ENCODE data around the gene PCGF3. TPM values are rescaled to one million over a fixed set of nuclear protein-coding genes. Genes with fewer than 3 reads are reported as not detected.

Gene PCGF3
- total and polyA plus RNA-seq, 10 of the 15 experiments (the other 5 are each of a cell fraction or from before 2014, with no cell fraction given): 2.2 to 43.8 (median 15.9) TPM

- TF ChIP-seq, protein P1, sequence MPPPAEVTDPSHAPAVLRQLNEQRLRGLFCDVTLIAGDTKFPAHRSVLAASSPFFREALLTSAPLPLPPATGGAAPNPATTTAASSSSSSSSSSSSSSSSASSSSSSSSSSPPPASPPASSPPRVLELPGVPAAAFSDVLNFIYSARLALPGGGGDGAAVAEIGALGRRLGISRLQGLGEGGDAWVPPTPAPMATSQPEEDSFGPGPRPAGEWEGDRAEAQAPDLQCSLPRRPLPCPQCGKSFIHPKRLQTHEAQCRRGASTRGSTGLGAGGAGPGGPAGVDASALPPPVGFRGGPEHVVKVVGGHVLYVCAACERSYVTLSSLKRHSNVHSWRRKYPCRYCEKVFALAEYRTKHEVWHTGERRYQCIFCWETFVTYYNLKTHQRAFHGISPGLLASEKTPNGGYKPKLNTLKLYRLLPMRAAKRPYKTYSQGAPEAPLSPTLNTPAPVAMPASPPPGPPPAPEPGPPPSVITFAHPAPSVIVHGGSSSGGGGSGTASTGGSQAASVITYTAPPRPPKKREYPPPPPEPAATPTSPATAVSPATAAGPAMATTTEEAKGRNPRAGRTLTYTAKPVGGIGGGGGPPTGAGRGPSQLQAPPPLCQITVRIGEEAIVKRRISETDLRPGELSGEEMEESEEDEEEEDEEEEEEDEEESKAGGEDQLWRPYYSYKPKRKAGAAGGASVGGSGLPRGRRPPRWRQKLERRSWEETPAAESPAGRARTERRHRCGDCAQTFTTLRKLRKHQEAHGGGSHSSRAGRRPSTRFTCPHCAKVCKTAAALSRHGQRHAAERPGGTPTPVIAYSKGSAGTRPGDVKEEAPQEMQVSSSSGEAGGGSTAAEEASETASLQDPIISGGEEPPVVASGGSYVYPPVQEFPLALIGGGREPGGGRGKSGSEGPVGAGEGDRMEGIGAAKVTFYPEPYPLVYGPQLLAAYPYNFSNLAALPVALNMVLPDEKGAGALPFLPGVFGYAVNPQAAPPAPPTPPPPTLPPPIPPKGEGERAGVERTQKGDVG (CRISPR knock-in tag; IDR thresholded peaks at IDR 0.05): no peak
These were observed 33.9 kb downstream of the PCGF3 start (continued) for GRCh38 chr4:739569-739968.

- Histone ChIP-seq H3K27ac (ENCODE audit: control insufficient read depth, insufficient read depth) (no peak overlapping the region), H3K36me3 (ENCODE audit: control insufficient read depth in 2 of 2, insufficient read depth in 2 of 2, low read length in 1 of 2) (peaks cover 2% of the 10 kb centered on the region in 2 experiments; a peak in 3 of 4 replicates), H3K27me3 (replicated peaks in 1 of 2; ENCODE audit: control insufficient read depth in 2 of 2, insufficient read depth in 2 of 2, low read length in 1 of 2) (no peaks in the 10 kb centered on the region), H3K4me3 (no peak overlapping the region), H3K4me1 (ENCODE audit: control insufficient read depth, insufficient read depth, low read length) (no peaks in the 10 kb centered on the region), H3K9me3 (replicated peaks; ENCODE audit: control insufficient read depth, insufficient read depth, low read length) (no peaks in the 10 kb centered on the region), H4K20me1 (ENCODE audit: control insufficient read depth, insufficient read depth) (no peaks in the 10 kb centered on the region), H3K79me2 (ENCODE audit: control insufficient read depth, insufficient read depth, low read length) (no peaks in the 10 kb centered on the region), H3K9ac (ENCODE audit: control insufficient read depth, insufficient read depth, low read length) (no peak overlapping the region), H3K4me2 (ENCODE audit: control insufficient read depth, insufficient read depth) (no peak overlapping the region), H2AFZ (ENCODE audit: control insufficient read depth, low read depth, low read length) (no peak overlapping the region)
- intact Hi-C loops (cut with micrococcal nuclease; ENCODE audit: unreplicated experiment): no loop called here
- no TSS peak for BruUV-seq (replicated peaks)
- in situ Hi-C loops (cut with MboI): no loop called here
- FAIRE-seq (no peak), DNase-seq (ENCODE audit: low read depth, low spot score) (no peak), ATAC-seq (no peak)
- 94% methylated on average over 12 of the region's 12 CpGs for WGBS (ENCODE audit: insufficient coverage, insufficient replicate concordance, low lambda C conversion rate, missing lambda C conversion rate)
- ChIA-PET RAD21 (ENCODE audit: unreplicated experiment) (no interaction called here), SMC1A (ENCODE audit: uncharacterized antibody, unreplicated experiment) (no interaction called here), CTCF (interaction anchor here (0.6 to 4.0 kb wide), 3 partner anchors 135 to 247 kb away, joined by 3 to 46 read pairs (median 7); partner anchors contain the start of gene IDUA), POLR2A (no interaction called here)
- TF ChIP-seq ZSCAN29 (IDR thresholded peaks at IDR 0.05) (no peak), NFXL1 (IDR thresholded peaks at IDR 0.05; ENCODE audit: borderline replicate concordance) (no peak), RAD51 (IDR thresholded peaks at IDR 0.05) (no peak), NKRF (conservative IDR thresholded peaks at IDR 0.05) (no peak), NFIC (IDR thresholded peaks at IDR 0.05; ENCODE audit: low read depth, low read length) (no peak), RCOR1 (conservative IDR thresholded peaks at IDR 0.05; ENCODE audit: low read depth, low read length) (no peak), RUNX3 (IDR thresholded peaks at IDR 0.05; ENCODE audit: low read length) (no peak), RB1 (IDR thresholded peaks at IDR 0.05; ENCODE audit: borderline replicate concordance) (no peak), SRF (IDR thresholded peaks at IDR 0.05; ENCODE audit: low read depth in 2 of 2, low read length in 2 of 2) (no peak), ZNF24 (IDR thresholded peaks at IDR 0.05) (no peak), SUZ12 (IDR thresholded peaks at IDR 0.05; ENCODE audit: unreplicated experiment) (no peak), KLF5 (IDR thresholded peaks at IDR 0.05; ENCODE audit: partially characterized antibody) (no peak), NBN (IDR thresholded peaks at IDR 0.05) (no peak), SREBF2 (IDR thresholded peaks at IDR 0.05; ENCODE audit: low read length) (no peak)
These were observed 34.4 kb downstream of the PCGF3 start for GRCh38 chr4:740011-740410.

Measured in GM12878 (cell line).